Activated CD4-positive, alpha-beta T cell treated with anti-CD3 and anti-CD28 coated beads for 4 hours (primary cell): Measurements from ENCODE around the gene ATP6V0D1.

ENCODE experiments used
- DNase-seq, 2 donors: peaks; one replicate each; pipeline ENCODE4 v3.0.0-alpha.2; 2020

ATP6V0D1 gene

GRCh38 chr16:67399749-67400704 is 80.9 kb downstream of the ATP6V0D1 start:
- no peak for DNase-seq

GRCh38 chr16:67399218-67399733 is 81.7 kb downstream of the ATP6V0D1 start:
- DNase-seq = peak; percentile 14 to 31

GRCh38 chr16:67398546-67399217 is 82.3 kb downstream of the ATP6V0D1 start:
- DNase-seq = no peak

GRCh38 chr16:67397812-67398545 is 83.0 kb downstream of the ATP6V0D1 start:
- no peak for DNase-seq

- DNase-seq = no peak
These were observed 83.7 kb downstream of the ATP6V0D1 start for GRCh38 chr16:67397036-67397801.

GRCh38 chr16:67396159-67397035 is 84.6 kb downstream of the ATP6V0D1 start:
- DNase-seq = no peak

GRCh38 chr16:67395458-67396158 is 85.3 kb downstream of the ATP6V0D1 start:
- no peak for DNase-seq

- DNase-seq = no peak
These were observed 85.9 kb downstream of the ATP6V0D1 start for GRCh38 chr16:67395105-67395457.

GRCh38 chr16:67394155-67395104 is 86.5 kb downstream of the ATP6V0D1 start:
- DNase-seq = no peak

- no peak for DNase-seq
These were observed 87.2 kb downstream of the ATP6V0D1 start for GRCh38 chr16:67393788-67394154.

- peak; percentile 15 to 19 for DNase-seq
These were observed 87.7 kb downstream of the ATP6V0D1 start, which contains the start of gene TPPP3 for GRCh38 chr16:67393111-67393787. TPPP3 (minus strand) TSS chr16:67393498; CDS start chr16:67391111, 2,387 bp downstream.

- DNase-seq = no peak
These were observed 88.5 kb downstream of the ATP6V0D1 start for GRCh38 chr16:67392301-67393059.

GRCh38 chr16:67391424-67392300 is 89.3 kb downstream of the ATP6V0D1 start:
- no peak for DNase-seq

- DNase-seq = no peak
These were observed 90.0 kb downstream of the ATP6V0D1 start for GRCh38 chr16:67390816-67391423.

- no peak for DNase-seq
These were observed 90.8 kb downstream of the ATP6V0D1 start for GRCh38 chr16:67389911-67390815.
